ENCODE data around the gene MGAT5. TPM values are rescaled to one million over a fixed set of nuclear protein-coding genes. Genes with fewer than 3 reads are reported as not detected.

The MGAT5 gene
- total RNA-seq, 1 experiment from 2014 or later: 34.0 TPM

DNA sequence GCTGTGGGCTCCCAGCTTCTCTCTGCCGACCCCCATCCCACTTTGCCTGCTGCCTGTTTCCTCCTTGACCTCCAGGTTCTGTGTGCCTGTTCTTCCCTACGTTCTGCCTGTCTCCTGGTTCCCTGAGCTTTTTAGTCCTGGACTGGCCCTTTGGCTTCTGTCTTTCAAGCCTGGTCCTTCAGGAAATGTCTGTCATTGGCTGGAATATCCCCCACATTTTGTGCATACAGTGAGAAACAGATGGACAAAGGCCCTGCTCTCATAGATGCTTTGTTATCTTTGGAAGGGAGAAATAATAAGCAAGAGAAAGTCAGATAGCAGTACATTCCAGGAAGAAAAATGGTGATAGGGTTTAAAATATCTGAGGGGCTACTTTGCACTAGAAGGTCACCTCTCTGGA, 5.7 kb downstream of the MGAT5 start:
- Histone ChIP-seq H3K9me3 (ENCODE audit: control insufficient read depth in 1 of 2, insufficient read depth in 1 of 2, low read depth in 1 of 2, low read length in 2 of 2) (no peaks in the 10 kb centered on the region), H3K36me3 (ENCODE audit: control insufficient read depth in 1 of 2, insufficient read depth in 2 of 2, low read length in 2 of 2) (no peaks in the 10 kb centered on the region), H3K27me3 (ENCODE audit: insufficient read depth, low read length) (no peaks in the 10 kb centered on the region), H2AFZ (ENCODE audit: low read depth, low read length, poor library complexity, severe bottlenecking) (no peak overlapping the region), H3K27ac (ENCODE audit: low read depth, low read length) (no peak overlapping the region), H3K4me2 (ENCODE audit: low read length) (no peak overlapping the region), H3K4me3 (replicated peaks in 1 of 2; ENCODE audit: low read depth in 1 of 2, low read length in 2 of 2) (no peak overlapping the region), H4K20me1 (ENCODE audit: insufficient read depth) (no peaks in the 10 kb centered on the region), H3K4me1 (ENCODE audit: control insufficient read depth in 1 of 2, insufficient read depth in 2 of 2, low read length in 2 of 2) (no peaks in the 10 kb centered on the region), H3K9me2 (ENCODE audit: insufficient read depth) (no peaks in the 10 kb centered on the region), H3K79me2 (ENCODE audit: insufficient read depth, low read length) (no peaks in the 10 kb centered on the region), H3K9ac (ENCODE audit: low read length) (no peak overlapping the region)
- ChIA-PET POLR2A (no interaction called here), CTCF (no interaction called here), RAD21 (ENCODE audit: low non-redundant PET in 1 of 2, low total read pairs in 2 of 2, uncharacterized antibody in 2 of 2, unreplicated experiment in 2 of 2) (no interaction called here)
- ATAC-seq (no peak), DNase-seq (ENCODE audit: low read depth, low spot score) (no peak)
- BruUV-seq (replicated peaks): no TSS peak
- TF ChIP-seq, protein P1, sequence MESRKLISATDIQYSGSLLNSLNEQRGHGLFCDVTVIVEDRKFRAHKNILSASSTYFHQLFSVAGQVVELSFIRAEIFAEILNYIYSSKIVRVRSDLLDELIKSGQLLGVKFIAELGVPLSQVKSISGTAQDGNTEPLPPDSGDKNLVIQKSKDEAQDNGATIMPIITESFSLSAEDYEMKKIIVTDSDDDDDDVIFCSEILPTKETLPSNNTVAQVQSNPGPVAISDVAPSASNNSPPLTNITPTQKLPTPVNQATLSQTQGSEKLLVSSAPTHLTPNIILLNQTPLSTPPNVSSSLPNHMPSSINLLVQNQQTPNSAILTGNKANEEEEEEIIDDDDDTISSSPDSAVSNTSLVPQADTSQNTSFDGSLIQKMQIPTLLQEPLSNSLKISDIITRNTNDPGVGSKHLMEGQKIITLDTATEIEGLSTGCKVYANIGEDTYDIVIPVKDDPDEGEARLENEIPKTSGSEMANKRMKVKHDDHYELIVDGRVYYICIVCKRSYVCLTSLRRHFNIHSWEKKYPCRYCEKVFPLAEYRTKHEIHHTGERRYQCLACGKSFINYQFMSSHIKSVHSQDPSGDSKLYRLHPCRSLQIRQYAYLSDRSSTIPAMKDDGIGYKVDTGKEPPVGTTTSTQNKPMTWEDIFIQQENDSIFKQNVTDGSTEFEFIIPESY (IDR thresholded peaks at IDR 0.05; ENCODE audit: extremely low read depth, insufficient replicate concordance, low read length): no peak
- TF ChIP-seq EZH2 (IDR thresholded peaks at IDR 0.05) (no peak), POLR2A (IDR thresholded peaks at IDR 0.05; ENCODE audit: borderline replicate concordance, extremely low read depth, insufficient read depth, insufficient read length) (no peak), TCF7L2 (IDR thresholded peaks at IDR 0.05; ENCODE audit: borderline replicate concordance, extremely low read depth, insufficient read depth, insufficient read length) (no peak), FOSL1 (IDR thresholded peaks at IDR 0.05; ENCODE audit: low read depth) (no peak), EGR1 (IDR thresholded peaks at IDR 0.05; ENCODE audit: low read depth) (no peak), SRF (IDR thresholded peaks at IDR 0.05; ENCODE audit: low read depth) (no peak), ELF1 (IDR thresholded peaks at IDR 0.05; ENCODE audit: borderline replicate concordance, low read depth) (no peak), SIN3A (IDR thresholded peaks at IDR 0.05; ENCODE audit: low read depth) (no peak), POLR2AphosphoS5 (IDR thresholded peaks at IDR 0.05; ENCODE audit: low read depth, low read length) (no peak), ZNF274 (IDR thresholded peaks at IDR 0.05; ENCODE audit: low read depth, low read length) (no peak), ZFX (IDR thresholded peaks at IDR 0.05) (no peak), SP1 (IDR thresholded peaks at IDR 0.05; ENCODE audit: low read depth) (no peak)
- TF ChIP-seq, protein P2, sequence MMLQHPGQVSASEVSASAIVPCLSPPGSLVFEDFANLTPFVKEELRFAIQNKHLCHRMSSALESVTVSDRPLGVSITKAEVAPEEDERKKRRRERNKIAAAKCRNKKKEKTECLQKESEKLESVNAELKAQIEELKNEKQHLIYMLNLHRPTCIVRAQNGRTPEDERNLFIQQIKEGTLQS (IDR thresholded peaks at IDR 0.05): no peak
- intact Hi-C loops (cut with micrococcal nuclease): no loop called here

Measured in HCT116 (cell line).